BE2C (cell line): Measurements from ENCODE around the gene TTR.

ENCODE experiments used
- DNase-seq: peaks from one replicate; pipeline ENCODE4 v3.0.0-alpha.2; 2020
- H3K27me3 ChIP-seq: fragments of 250-450 bp; sonication (Bioruptor Pico); 2 replicates; pipeline ENCODE4 v1.5.1; 2020; ENCODE audit warnings: mild to moderate bottlenecking
- H3K36me3 ChIP-seq: fragments of 250-450 bp; sonication (Bioruptor Pico); 2 replicates; pipeline ENCODE4 v1.5.1; 2020; ENCODE audit warnings: mild to moderate bottlenecking
- H3K4me1 ChIP-seq: fragments of 250-450 bp; sonication (Bioruptor Pico); 2 replicates; pipeline ENCODE4 v1.5.1; 2020
- H3K4me3 ChIP-seq: 2 replicates; pipeline ENCODE4 v1.5.1; 2011; ENCODE audit warnings: low read depth, low read length
- H3K9me3 ChIP-seq: fragments of 250-450 bp; sonication (Bioruptor Pico); 2 replicates; pipeline ENCODE4 v1.5.1; 2020
- CTCF ChIP-seq: IDR thresholded peaks from 2 replicates; pipeline ENCODE4 v1.5.1; 2012; ENCODE audit warnings: mild to moderate bottlenecking, low read depth, low read length

Gene TTR

GRCh38 chr18:31575515-31576257 lies 16.0 kb upstream of the TTR start:
- Histone ChIP-seq H3K9me3 (no peaks in the 10 kb centered on the region), H3K36me3 (no peaks in the 10 kb centered on the region), H3K4me1 (no peaks in the 10 kb centered on the region), H3K27me3 (no peaks in the 10 kb centered on the region), H3K4me3 (no peak overlapping the region)
- no peak for DNase-seq
- no peak for TF ChIP-seq CTCF

- Histone ChIP-seq H3K36me3 (no peaks in the 10 kb centered on the region), H3K4me3 (no peak overlapping the region), H3K9me3 (no peaks in the 10 kb centered on the region), H3K27me3 (no peaks in the 10 kb centered on the region), H3K4me1 (no peaks in the 10 kb centered on the region)
- no peak for DNase-seq
- TF ChIP-seq CTCF = no peak
Measured at GRCh38 chr18:31576670-31577069, 15.0 kb upstream of the TTR start.

- no peaks in the 10 kb centered on the region for H3K27me3 ChIP-seq
- TF ChIP-seq CTCF = no peak
- H3K4me1 ChIP-seq = no peaks in the 10 kb centered on the region
- no peaks in the 10 kb centered on the region for H3K9me3 ChIP-seq
- H3K36me3 ChIP-seq = no peaks in the 10 kb centered on the region
- H3K4me3 ChIP-seq = no peak overlapping the region
- DNase-seq = no peak
Measured at GRCh38 chr18:31577195-31577594, 14.5 kb upstream of the TTR start.

- no peaks in the 10 kb centered on the region for H3K9me3 ChIP-seq
- no peak for TF ChIP-seq CTCF
- no peaks in the 10 kb centered on the region for H3K36me3 ChIP-seq
- H3K4me3 ChIP-seq = no peak overlapping the region
- H3K27me3 ChIP-seq = no peaks in the 10 kb centered on the region
- H3K4me1 ChIP-seq = no peaks in the 10 kb centered on the region
- no peak for DNase-seq
Measured at GRCh38 chr18:31578126-31578525, 13.6 kb upstream of the TTR start.

GRCh38 chr18:31579375-31579774 lies 12.3 kb upstream of the TTR start:
- Histone ChIP-seq H3K4me3 (no peak overlapping the region), H3K36me3 (no peaks in the 10 kb centered on the region), H3K9me3 (no peaks in the 10 kb centered on the region), H3K27me3 (no peaks in the 10 kb centered on the region), H3K4me1 (no peaks in the 10 kb centered on the region)
- TF ChIP-seq CTCF = no peak
- no peak for DNase-seq

- DNase-seq = no peak
- TF ChIP-seq CTCF = no peak
- Histone ChIP-seq H3K36me3 (no peaks in the 10 kb centered on the region), H3K4me3 (no peak overlapping the region), H3K9me3 (no peaks in the 10 kb centered on the region), H3K4me1 (no peaks in the 10 kb centered on the region), H3K27me3 (no peaks in the 10 kb centered on the region)
Measured at GRCh38 chr18:31581498-31582197, 10.0 kb upstream of the TTR start.
